K562 (cell line): Measurements from ENCODE around the gene ELMO3. TPM values are rescaled to one million over a fixed set of nuclear protein-coding genes. Genes with fewer than 3 reads are reported as not detected.
A peak's percentile ranks its signal among the peaks of the same experiment; 100 is the strongest.

Experiments
- ATAC-seq: fragments of 200-7000 bp; cut with Tn5 transposase; 3 replicates; pipeline ENCODE4 v1.9.1; 2020; ENCODE audit warnings: moderate library complexity
- BruUV-seq: library from RNA; stranded (reverse); fragments of 400-500 nt; replicated peaks from 2 replicates; lab custom pipeline; 2021; lab: Mats Ljungman, UMichigan
- CTCF ChIA-PET: fragments of 300-600 bp; formaldehyde crosslinking; extraction: SDS; loops from one replicate; lab custom pipeline; 2021; ENCODE audit warnings: low intra/inter-chr PET ratio; lab: Yijun Ruan, JAX
- POLR2A ChIA-PET: fragments of 300-600, 350-650 bp; sonication (Branson Sonifier 250); formaldehyde crosslinking; extraction: SDS; loops from one replicate; lab custom pipeline; 2021; ENCODE audit warnings: antibody characterized with exemption, inconsistent platforms; lab: Yijun Ruan, JAX
- DNase-seq, 4 experiments: peaks; one replicate each; pipeline versions ENCODE4 v3.0.0 to v3.0.0-alpha.2; 2011 to 2018; ENCODE audit warnings: low spot score in 3 of 4, mixed read lengths in 3 of 4; ENCODE audit errors: extremely low read depth in 1 of 4
- FAIRE-seq: peaks from 2 replicates; lab custom pipeline; 2011; peaks lifted over from hg19 to GRCh38; lab: Jason Lieb, UNC
- H2AFZ ChIP-seq: 2 replicates; pipeline ENCODE4 v1.6.0; 2011; ENCODE audit warnings: low read depth, low read length, control low read depth, inconsistent platforms
- H3K27ac ChIP-seq: fragments of 200-600 bp; 3 replicates; pipeline ENCODE4 v1.8.0; 2011; ENCODE audit warnings: low read depth, mild to moderate bottlenecking, control low read depth, inconsistent platforms, low read length, moderate library complexity, mixed read lengths; ENCODE audit errors: extremely low read depth
- H3K27me3 ChIP-seq, 2 experiments: fragments of 300-600 bp in 1 of 2; 2 replicates in 1 of 2; 3 replicates in 1 of 2; pipeline versions ENCODE4 v1.6.0 to v1.8.0; 2011; ENCODE audit warnings: inconsistent platforms in 2 of 2, low read length in 2 of 2, mild to moderate bottlenecking in 1 of 2, mixed read lengths in 1 of 2, moderate library complexity in 1 of 2; ENCODE audit not compliant: control insufficient read depth in 2 of 2, insufficient read depth in 2 of 2
- H3K36me3 ChIP-seq: fragments of 300-600 bp; 3 replicates; pipeline ENCODE4 v1.8.0; 2011; ENCODE audit warnings: mild to moderate bottlenecking, low read length, inconsistent platforms; ENCODE audit not compliant: control insufficient read depth, insufficient read depth
- H3K4me1 ChIP-seq, 2 experiments: fragments of 200-600 bp in 1 of 2; replicated peaks in 1 of 2; 2 replicates in 1 of 2; 3 replicates in 1 of 2; pipeline versions ENCODE4 v1.5.1 to v1.8.0; 2011; ENCODE audit warnings: inconsistent platforms in 2 of 2, low read length in 2 of 2, mild to moderate bottlenecking in 1 of 2, mixed read lengths in 1 of 2, moderate library complexity in 1 of 2; ENCODE audit not compliant: control insufficient read depth in 2 of 2, insufficient read depth in 2 of 2
- H3K4me2 ChIP-seq: 2 replicates; pipeline ENCODE4 v1.6.1; 2011; ENCODE audit warnings: low read length, control low read depth, inconsistent platforms, mixed read lengths; ENCODE audit not compliant: insufficient read depth
- H3K4me3 ChIP-seq: fragments of 200-600 bp; sonication (generic), shearing (Covaris generic); 2 replicates; pipeline ENCODE4 v1.5.1; 2016; ENCODE audit warnings: control low read depth, inconsistent platforms
- H3K79me2 ChIP-seq: fragments of 200-600 bp; 3 replicates; pipeline ENCODE4 v1.8.0; 2011; ENCODE audit warnings: low read length, inconsistent platforms; ENCODE audit not compliant: control insufficient read depth, insufficient read depth
- H3K9ac ChIP-seq, 2 experiments: 2 replicates each; pipeline versions ENCODE4 v1.6.0 to v1.6.1; 2011; ENCODE audit warnings: low read depth in 2 of 2, low read length in 2 of 2, control low read depth in 1 of 2, inconsistent platforms in 1 of 2, mild to moderate bottlenecking in 1 of 2, mixed read lengths in 1 of 2; ENCODE audit not compliant: insufficient read depth in 1 of 2
- H3K9me1 ChIP-seq: one replicate; pipeline ENCODE4 v1.6.0; 2011; ENCODE audit warnings: inconsistent platforms, mild to moderate bottlenecking, low read length, moderate library complexity; ENCODE audit not compliant: control insufficient read depth, insufficient read depth
- H3K9me3 ChIP-seq: replicated peaks from 2 replicates; pipeline ENCODE4 v1.5.1; 2011; ENCODE audit warnings: low read depth, low read length, inconsistent platforms; ENCODE audit not compliant: control insufficient read depth, insufficient read depth
- H4K20me1 ChIP-seq: replicated peaks from 2 replicates; pipeline ENCODE4 v1.6.1; 2011; ENCODE audit warnings: low read length, inconsistent platforms, mixed read lengths; ENCODE audit not compliant: control insufficient read depth, insufficient read depth
- ASH1L ChIP-seq: fragments of 450-650 bp; IDR thresholded peaks from 2 replicates; pipeline ENCODE4 v1.6.1; 2018; ENCODE audit warnings: borderline replicate concordance, mild to moderate bottlenecking, low read depth; ENCODE audit not compliant: partially characterized antibody
- BMI1 ChIP-seq: fragments of 150-350 bp; IDR thresholded peaks from 2 replicates; pipeline ENCODE4 v1.6.1; 2014; ENCODE audit warnings: low read length
- ETV1 ChIP-seq: fragments of 450-650 bp; conservative IDR thresholded peaks from 2 replicates; pipeline ENCODE4 v1.6.1; 2016; ENCODE audit warnings: missing genetic modification characterization, control low read depth, low read depth, missing compliant biosample characterization
- HMG20B ChIP-seq: fragments of 250-450 bp; sonication (Bioruptor Pico); IDR thresholded peaks from 2 replicates; pipeline ENCODE4 v1.5.0; 2021; ENCODE audit warnings: mild to moderate bottlenecking
- MCM5 ChIP-seq: fragments of 450-650 bp; IDR thresholded peaks from 2 replicates; pipeline ENCODE4 v1.6.1; 2016; ENCODE audit warnings: low read depth
- RNF2 ChIP-seq: sonication (generic); IDR thresholded peaks from 2 replicates; pipeline ENCODE4 v1.6.1; 2016
- SAFB ChIP-seq: fragments of 200-400 bp; formaldehyde crosslinking; IDR thresholded peaks from 2 replicates; pipeline ENCODE4 v1.6.1; 2017; ENCODE audit warnings: low read depth, low read length, borderline replicate concordance
- SMARCC2 ChIP-seq: fragments of 450-650 bp; IDR thresholded peaks from 2 replicates; pipeline ENCODE4 v1.6.1; 2017; ENCODE audit warnings: antibody characterized with exemption, moderate library complexity, mild to moderate bottlenecking, low read depth
- SNAPC5 ChIP-seq: fragments of 250-450 bp; sonication (Bioruptor Pico); IDR thresholded peaks from 2 replicates; pipeline ENCODE4 v1.8.0; 2021; ENCODE audit warnings: moderate library complexity, mild to moderate bottlenecking, inconsistent platforms
- STAG1 ChIP-seq: sonication (generic); formaldehyde crosslinking; IDR thresholded peaks from 2 replicates; pipeline ENCODE4 v1.5.0; 2020; ENCODE audit warnings: missing genetic modification reagents, borderline replicate concordance
- WGBS: fragments of 100-300 bp; shearing (Covaris generic); methylation state at CpG from one replicate; pipeline ENCODE4 v1.1.6; 2016; ENCODE audit warnings: low coverage, mixed read lengths; ENCODE audit not compliant: insufficient coverage; ENCODE audit errors: missing lambda C conversion rate; 5-methylcytosine and 5-hydroxymethylcytosine counted together
- in situ Hi-C: fragments of 300-500 bp; cut with MboI; formaldehyde crosslinking; loops from 4 replicates; pipeline ENCODE4 v1.15.0; 2018; ENCODE audit warnings: inconsistent platforms, mixed read lengths
- intact Hi-C: fragments of 100-400 bp; cut with micrococcal nuclease; formaldehyde crosslinking; loops from 2 replicates; pipeline ENCODE4 v1.14.2; 2022
- polyA plus RNA-seq, 8 experiments: library from polyadenylated mRNA; depleted of rRNA in 4 of 8; stranded (reverse) in 5 of 8; unstranded in 3 of 8; fragments of >200 nt; fragmentation: Nextera tagmentation in 2 of 8; fragmentation: Illumina TruSeq in 1 of 8; extraction: Ambion mirVana in 2 of 8; extraction: Trizol in 1 of 8; gene quantifications; 2 replicates each; pipeline versions ENCODE4 v1.2.1 to v1.2.3, GENCODE V29; 2011 to 2014; ENCODE audit warnings: inconsistent platforms in 1 of 8, missing spikeins in 1 of 8
- total RNA-seq, 7 experiments: library from RNA; depleted of rRNA in 6 of 7; stranded (reverse); fragments of >200 nt in 6 of 7; fragmentation: Illumina TruSeq in 2 of 7; extraction: Trizol in 2 of 7; gene quantifications; 2 replicates each; pipeline versions ENCODE4 v1.2.1 to v1.2.3, GENCODE V29; 2011 to 2021; ENCODE audit warnings: low replicate concordance in 1 of 7

ELMO3 gene
- total and polyA plus RNA-seq, 9 of the 15 experiments (the other 6 are each of a cell fraction or from before 2014, with no cell fraction given): 0.04 to 5.1 (median 1.5) TPM

- Histone ChIP-seq H3K4me3 (peak overlapping the region; percentile 98), H3K4me1 (peaks cover 18 to 20% of the 10 kb centered on the region in 2 experiments), H3K79me2 (peaks cover 21% of the 10 kb centered on the region)
- POLR2A ChIA-PET: interaction anchor here (1.0 to 2.8 kb wide), 8 partner anchors 8 to 37 kb away, joined by 3 to 31 read pairs (median 6); no protein-coding TSS in a partner anchor
- ATAC-seq (no peak), FAIRE-seq (no peak)
- BruUV-seq: no TSS peak
- intact Hi-C loops: loop anchor here (5.0 kb wide), 1 partner anchor 35 kb away; the partner anchor contains the start of genes E2F4 and EXOC3L1
- TF ChIP-seq ETV1 (tag) (no peak), SAFB (no peak), ASH1L (no peak), HMG20B (CRISPR knock-in tag) (no peak), MCM5 (no peak), RNF2 (no peak), BMI1 (no peak), SMARCC2 (no peak), STAG1 (no peak), SNAPC5 (CRISPR knock-in tag) (no peak)
- TF ChIP-seq, all 486 proteins: peak for 0
- Histone ChIP-seq H3K4me2 (peak overlapping the region; percentile 100), H4K20me1 (no peaks in the 10 kb centered on the region), H3K36me3 (peaks cover 53% of the 10 kb centered on the region; the same call in 2 of the 3 replicates), H3K9ac (peak overlapping the region; percentile 94 to 97), H3K9me1 (no peaks in the 10 kb centered on the region), H3K27me3 (no peaks in the 10 kb centered on the region), H3K9me3 (no peaks in the 10 kb centered on the region), H3K27ac (peak overlapping the region; percentile 74), H2AFZ (peak overlapping the region; percentile 85; the same call in 1 of the 2 replicates)
- DNase-seq: no peak
- CTCF ChIA-PET: no interaction called here
- in situ Hi-C loops: no loop called here
- 3% methylated on average over 12 of the region's 12 CpGs for WGBS
Observed at GRCh38 chr16:67227567-67227921, 28.6 kb downstream of the ELMO3 start.
